ENCODE measurements around the gene PAFAH1B1. TPM values are rescaled to one million over a fixed set of nuclear protein-coding genes. Genes with fewer than 3 reads are reported as not detected.
"Not testable (repeated sequence)": the region's sequence is repeated elsewhere in the genome, so short reads cannot be mapped to it uniquely, and the experiment has no call there.

The PAFAH1B1 gene
- total RNA-seq, 1 experiment from 2014 or later, result 114 TPM

DNA sequence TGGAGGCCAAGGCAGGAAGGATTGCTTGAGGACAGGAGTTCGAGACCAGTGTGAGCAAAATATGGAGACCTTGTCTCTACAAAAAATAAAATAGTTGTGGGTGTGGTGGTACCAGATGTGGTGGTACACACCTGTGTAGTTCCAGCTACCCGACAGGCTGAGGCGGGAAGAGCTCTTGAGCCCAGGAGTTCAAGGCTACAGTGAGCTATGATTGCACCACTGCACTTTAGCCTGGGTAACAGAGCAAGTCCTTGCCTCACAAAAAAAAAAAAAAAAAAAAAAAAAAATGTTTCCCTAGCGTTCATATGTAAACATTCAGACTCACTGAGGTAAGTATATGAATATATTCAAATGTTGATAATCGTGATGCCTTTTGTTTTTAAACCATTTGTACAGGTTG lies 78.6 kb downstream of the PAFAH1B1 start (continued):
- TF ChIP-seq, protein P1, sequence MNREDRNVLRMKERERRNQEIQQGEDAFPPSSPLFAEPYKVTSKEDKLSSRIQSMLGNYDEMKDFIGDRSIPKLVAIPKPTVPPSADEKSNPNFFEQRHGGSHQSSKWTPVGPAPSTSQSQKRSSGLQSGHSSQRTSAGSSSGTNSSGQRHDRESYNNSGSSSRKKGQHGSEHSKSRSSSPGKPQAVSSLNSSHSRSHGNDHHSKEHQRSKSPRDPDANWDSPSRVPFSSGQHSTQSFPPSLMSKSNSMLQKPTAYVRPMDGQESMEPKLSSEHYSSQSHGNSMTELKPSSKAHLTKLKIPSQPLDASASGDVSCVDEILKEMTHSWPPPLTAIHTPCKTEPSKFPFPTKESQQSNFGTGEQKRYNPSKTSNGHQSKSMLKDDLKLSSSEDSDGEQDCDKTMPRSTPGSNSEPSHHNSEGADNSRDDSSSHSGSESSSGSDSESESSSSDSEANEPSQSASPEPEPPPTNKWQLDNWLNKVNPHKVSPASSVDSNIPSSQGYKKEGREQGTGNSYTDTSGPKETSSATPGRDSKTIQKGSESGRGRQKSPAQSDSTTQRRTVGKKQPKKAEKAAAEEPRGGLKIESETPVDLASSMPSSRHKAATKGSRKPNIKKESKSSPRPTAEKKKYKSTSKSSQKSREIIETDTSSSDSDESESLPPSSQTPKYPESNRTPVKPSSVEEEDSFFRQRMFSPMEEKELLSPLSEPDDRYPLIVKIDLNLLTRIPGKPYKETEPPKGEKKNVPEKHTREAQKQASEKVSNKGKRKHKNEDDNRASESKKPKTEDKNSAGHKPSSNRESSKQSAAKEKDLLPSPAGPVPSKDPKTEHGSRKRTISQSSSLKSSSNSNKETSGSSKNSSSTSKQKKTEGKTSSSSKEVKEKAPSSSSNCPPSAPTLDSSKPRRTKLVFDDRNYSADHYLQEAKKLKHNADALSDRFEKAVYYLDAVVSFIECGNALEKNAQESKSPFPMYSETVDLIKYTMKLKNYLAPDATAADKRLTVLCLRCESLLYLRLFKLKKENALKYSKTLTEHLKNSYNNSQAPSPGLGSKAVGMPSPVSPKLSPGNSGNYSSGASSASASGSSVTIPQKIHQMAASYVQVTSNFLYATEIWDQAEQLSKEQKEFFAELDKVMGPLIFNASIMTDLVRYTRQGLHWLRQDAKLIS (CRISPR knock-in tag; IDR thresholded peaks at IDR 0.05; ENCODE audit: borderline replicate concordance), result no peak
- TF ChIP-seq OVOL2 (CRISPR knock-in tag; IDR thresholded peaks at IDR 0.05; ENCODE audit: borderline replicate concordance) (no peak), GABPB1 (CRISPR knock-in tag; IDR thresholded peaks at IDR 0.05) (no peak), ZNF138 (CRISPR knock-in tag; conservative IDR thresholded peaks at IDR 0.05) (no peak), SP1 (CRISPR knock-in tag; conservative IDR thresholded peaks at IDR 0.05) (no peak)
- TF ChIP-seq, protein P2, sequence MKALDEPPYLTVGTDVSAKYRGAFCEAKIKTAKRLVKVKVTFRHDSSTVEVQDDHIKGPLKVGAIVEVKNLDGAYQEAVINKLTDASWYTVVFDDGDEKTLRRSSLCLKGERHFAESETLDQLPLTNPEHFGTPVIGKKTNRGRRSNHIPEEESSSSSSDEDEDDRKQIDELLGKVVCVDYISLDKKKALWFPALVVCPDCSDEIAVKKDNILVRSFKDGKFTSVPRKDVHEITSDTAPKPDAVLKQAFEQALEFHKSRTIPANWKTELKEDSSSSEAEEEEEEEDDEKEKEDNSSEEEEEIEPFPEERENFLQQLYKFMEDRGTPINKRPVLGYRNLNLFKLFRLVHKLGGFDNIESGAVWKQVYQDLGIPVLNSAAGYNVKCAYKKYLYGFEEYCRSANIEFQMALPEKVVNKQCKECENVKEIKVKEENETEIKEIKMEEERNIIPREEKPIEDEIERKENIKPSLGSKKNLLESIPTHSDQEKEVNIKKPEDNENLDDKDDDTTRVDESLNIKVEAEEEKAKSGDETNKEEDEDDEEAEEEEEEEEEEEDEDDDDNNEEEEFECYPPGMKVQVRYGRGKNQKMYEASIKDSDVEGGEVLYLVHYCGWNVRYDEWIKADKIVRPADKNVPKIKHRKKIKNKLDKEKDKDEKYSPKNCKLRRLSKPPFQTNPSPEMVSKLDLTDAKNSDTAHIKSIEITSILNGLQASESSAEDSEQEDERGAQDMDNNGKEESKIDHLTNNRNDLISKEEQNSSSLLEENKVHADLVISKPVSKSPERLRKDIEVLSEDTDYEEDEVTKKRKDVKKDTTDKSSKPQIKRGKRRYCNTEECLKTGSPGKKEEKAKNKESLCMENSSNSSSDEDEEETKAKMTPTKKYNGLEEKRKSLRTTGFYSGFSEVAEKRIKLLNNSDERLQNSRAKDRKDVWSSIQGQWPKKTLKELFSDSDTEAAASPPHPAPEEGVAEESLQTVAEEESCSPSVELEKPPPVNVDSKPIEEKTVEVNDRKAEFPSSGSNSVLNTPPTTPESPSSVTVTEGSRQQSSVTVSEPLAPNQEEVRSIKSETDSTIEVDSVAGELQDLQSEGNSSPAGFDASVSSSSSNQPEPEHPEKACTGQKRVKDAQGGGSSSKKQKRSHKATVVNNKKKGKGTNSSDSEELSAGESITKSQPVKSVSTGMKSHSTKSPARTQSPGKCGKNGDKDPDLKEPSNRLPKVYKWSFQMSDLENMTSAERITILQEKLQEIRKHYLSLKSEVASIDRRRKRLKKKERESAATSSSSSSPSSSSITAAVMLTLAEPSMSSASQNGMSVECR (CRISPR knock-in tag; IDR thresholded peaks at IDR 0.05; ENCODE audit: borderline replicate concordance), result no peak

DNA sequence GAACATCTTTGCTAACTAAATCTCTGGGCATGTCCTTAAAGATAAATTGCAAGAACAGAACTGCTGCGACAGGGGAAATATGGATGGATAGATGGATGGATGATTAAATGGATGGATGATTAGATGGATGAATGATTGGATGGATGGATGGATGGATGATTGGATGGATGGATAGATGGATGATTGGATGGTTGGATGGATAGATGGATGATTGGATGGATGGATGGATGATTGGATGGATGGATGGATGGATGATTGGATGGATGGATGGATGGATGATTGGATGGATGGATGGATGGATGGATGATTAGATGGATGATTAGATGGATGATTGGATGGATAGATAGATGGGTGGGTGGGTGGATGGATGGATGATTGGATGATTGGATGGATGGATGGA lies 85.8 kb downstream of the PAFAH1B1 start:
- H3K36me3 Mint-ChIP-seq, result peaks cover 60% of the 10 kb centered on the region

DNA sequence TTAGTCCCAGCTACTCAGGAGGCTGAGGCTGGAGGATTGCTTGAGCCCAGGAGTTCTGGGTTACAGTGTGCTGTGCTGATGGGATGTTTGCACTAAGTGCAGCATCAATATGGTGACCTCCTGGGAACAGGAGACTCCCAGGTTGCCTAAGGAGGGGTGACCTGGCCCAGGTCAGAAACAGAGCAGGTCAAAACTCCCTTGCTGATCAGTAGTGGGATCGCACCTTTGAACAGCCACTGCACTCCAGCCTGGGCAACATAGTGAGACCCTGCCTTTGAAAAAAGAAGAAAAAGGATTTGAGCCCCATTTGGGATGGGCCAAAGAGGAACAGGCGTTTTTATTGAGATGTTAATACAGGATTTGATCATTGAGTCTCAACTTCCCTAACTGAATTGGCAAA lies 87.5 kb downstream of the PAFAH1B1 start:
- TF ChIP-seq MYBL2 (CRISPR knock-in tag; IDR thresholded peaks at IDR 0.05) (no peak), ZNF121 (CRISPR knock-in tag; IDR thresholded peaks at IDR 0.05) (peak; percentile 83; the same call in 1 of the 2 replicates), JAZF1 (CRISPR knock-in tag; IDR thresholded peaks at IDR 0.05) (no peak)
- H3K4me3 Mint-ChIP-seq, result no peak overlapping the region
- CTCF ChIA-PET, result no interaction called here
- no peak overlapping the region for H3K27ac Mint-ChIP-seq
- POLR2A ChIA-PET, result no interaction called here
- DNase-seq (ENCODE audit: low spot score) (no peak), ATAC-seq (no peak)
- H3K9me3 Mint-ChIP-seq, result no peaks in the 10 kb centered on the region
- no peaks in the 10 kb centered on the region for H3K4me1 Mint-ChIP-seq
- H3K36me3 Mint-ChIP-seq, result peaks cover 48% of the 10 kb centered on the region
- no peaks in the 10 kb centered on the region for H3K27me3 Mint-ChIP-seq (ENCODE audit: low read depth)

More for the DNA sequence above, 85.8 kb downstream of the PAFAH1B1 start:
- ATAC-seq; CTCF ChIA-PET; H3K4me3 Mint-ChIP-seq; H3K27me3 Mint-ChIP-seq (ENCODE audit: low read depth); DNase-seq (ENCODE audit: low spot score); POLR2A ChIA-PET; H3K4me1 Mint-ChIP-seq; H3K27ac Mint-ChIP-seq; H3K9me3 Mint-ChIP-seq: not testable (repeated sequence)

DNA sequence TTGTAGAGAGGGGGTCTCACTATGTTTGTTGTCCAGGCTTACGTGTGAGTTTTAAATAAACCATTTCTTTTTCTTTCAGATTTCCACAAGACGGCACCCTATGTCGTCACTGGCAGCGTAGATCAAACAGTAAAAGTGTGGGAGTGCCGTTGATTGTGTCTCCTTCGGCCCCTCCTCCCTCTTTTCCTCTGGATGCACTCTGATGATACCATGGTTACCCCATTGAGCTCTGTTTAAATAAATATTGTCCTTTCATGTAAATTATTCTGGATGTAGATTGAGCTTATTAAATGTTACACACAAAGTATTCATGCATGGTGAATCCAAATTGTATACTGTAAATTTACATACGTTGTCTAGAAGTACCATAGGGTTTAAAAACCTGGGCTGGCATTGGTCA lies 88.2 kb downstream of the PAFAH1B1 start:
- Mint-ChIP-seq H3K36me3 (peaks cover 43% of the 10 kb centered on the region), H3K27ac (no peak overlapping the region), H3K4me3 (no peak overlapping the region), H3K4me1 (no peaks in the 10 kb centered on the region), H3K27me3 (ENCODE audit: low read depth) (no peaks in the 10 kb centered on the region), H3K9me3 (no peaks in the 10 kb centered on the region)
- ATAC-seq (no peak), DNase-seq (ENCODE audit: low spot score) (no peak)
- ChIA-PET CTCF (no interaction called here), POLR2A (no interaction called here)
- TF ChIP-seq, protein P3, sequence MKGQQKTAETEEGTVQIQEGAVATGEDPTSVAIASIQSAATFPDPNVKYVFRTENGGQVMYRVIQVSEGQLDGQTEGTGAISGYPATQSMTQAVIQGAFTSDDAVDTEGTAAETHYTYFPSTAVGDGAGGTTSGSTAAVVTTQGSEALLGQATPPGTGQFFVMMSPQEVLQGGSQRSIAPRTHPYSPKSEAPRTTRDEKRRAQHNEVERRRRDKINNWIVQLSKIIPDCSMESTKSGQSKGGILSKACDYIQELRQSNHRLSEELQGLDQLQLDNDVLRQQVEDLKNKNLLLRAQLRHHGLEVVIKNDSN (CRISPR knock-in tag; IDR thresholded peaks at IDR 0.05), result no peak
- TF ChIP-seq CREB1 (CRISPR knock-in tag; IDR thresholded peaks at IDR 0.05) (no peak), ETV6 (CRISPR knock-in tag; IDR thresholded peaks at IDR 0.05) (no peak), NR3C1 (CRISPR knock-in tag; conservative IDR thresholded peaks at IDR 0.05; ENCODE audit: low read depth) (no peak)
- TF ChIP-seq, protein P4, sequence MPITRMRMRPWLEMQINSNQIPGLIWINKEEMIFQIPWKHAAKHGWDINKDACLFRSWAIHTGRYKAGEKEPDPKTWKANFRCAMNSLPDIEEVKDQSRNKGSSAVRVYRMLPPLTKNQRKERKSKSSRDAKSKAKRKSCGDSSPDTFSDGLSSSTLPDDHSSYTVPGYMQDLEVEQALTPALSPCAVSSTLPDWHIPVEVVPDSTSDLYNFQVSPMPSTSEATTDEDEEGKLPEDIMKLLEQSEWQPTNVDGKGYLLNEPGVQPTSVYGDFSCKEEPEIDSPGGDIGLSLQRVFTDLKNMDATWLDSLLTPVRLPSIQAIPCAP (CRISPR knock-in tag; IDR thresholded peaks at IDR 0.05), result no peak
- TF ChIP-seq, protein P1 (CRISPR knock-in tag; IDR thresholded peaks at IDR 0.05; ENCODE audit: borderline replicate concordance), result no peak

Measured in WTC11 (cell line).